Measurements from ENCODE around the gene IGSF10.
"Not testable (repeated sequence)": the region's sequence is repeated elsewhere in the genome, so short reads cannot be mapped to it uniquely, and the experiment has no call there.

The IGSF10 gene

DNA sequence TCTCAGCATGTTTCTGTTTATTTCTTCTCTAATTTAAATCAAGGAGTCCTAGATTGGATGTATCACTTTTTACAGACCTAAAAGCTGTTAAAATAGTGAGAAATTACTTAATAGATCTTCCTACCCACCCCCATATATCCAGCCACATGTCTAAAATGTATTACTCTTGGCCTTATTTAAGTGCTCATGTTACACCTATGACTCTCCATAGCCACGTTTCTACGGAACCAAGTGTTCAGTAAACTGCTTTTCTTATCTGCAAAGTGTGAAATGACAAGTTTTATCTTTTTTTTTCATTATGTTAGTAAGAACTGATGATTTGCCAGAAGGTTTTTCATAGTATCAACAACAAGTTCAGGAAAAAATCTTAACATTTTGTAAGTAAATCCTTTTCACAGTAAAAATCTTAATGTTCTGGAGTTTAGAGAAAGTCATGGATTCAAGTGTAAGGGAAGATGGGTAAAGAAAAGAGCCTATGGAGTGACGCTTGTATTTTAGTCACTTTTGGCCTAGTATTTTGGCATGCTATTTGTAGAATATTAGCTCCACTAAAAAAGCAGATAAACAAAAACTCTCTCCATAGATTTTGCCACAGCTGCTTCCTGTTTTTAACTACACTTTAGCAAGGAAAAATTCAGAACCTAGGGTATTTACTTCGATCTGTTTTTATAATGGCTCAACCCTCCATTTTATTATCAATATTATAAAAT, 41.2 kb upstream of the IGSF10 start:
- no peaks in the 10 kb centered on the region for H3K9me3 ChIP-seq (ENCODE audit: severe bottlenecking)
- no peak overlapping the region for H3K4me3 ChIP-seq (ENCODE audit: severe bottlenecking)
- no peaks in the 10 kb centered on the region for H3K27me3 ChIP-seq (ENCODE audit: insufficient read depth, poor library complexity, severe bottlenecking)
- DNase-seq (ENCODE audit: low spot score) (no peak), ATAC-seq (ENCODE audit: low read depth) (no peak)
- no peaks in the 10 kb centered on the region for H3K4me1 ChIP-seq (ENCODE audit: insufficient read depth, poor library complexity, severe bottlenecking)
- H3K36me3 ChIP-seq (ENCODE audit: low read depth) = no peaks in the 10 kb centered on the region
- no peak overlapping the region for H3K27ac ChIP-seq (ENCODE audit: poor library complexity, severe bottlenecking)
- TF ChIP-seq, protein P1, sequence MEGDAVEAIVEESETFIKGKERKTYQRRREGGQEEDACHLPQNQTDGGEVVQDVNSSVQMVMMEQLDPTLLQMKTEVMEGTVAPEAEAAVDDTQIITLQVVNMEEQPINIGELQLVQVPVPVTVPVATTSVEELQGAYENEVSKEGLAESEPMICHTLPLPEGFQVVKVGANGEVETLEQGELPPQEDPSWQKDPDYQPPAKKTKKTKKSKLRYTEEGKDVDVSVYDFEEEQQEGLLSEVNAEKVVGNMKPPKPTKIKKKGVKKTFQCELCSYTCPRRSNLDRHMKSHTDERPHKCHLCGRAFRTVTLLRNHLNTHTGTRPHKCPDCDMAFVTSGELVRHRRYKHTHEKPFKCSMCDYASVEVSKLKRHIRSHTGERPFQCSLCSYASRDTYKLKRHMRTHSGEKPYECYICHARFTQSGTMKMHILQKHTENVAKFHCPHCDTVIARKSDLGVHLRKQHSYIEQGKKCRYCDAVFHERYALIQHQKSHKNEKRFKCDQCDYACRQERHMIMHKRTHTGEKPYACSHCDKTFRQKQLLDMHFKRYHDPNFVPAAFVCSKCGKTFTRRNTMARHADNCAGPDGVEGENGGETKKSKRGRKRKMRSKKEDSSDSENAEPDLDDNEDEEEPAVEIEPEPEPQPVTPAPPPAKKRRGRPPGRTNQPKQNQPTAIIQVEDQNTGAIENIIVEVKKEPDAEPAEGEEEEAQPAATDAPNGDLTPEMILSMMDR (IDR thresholded peaks at IDR 0.05; ENCODE audit: poor library complexity, severe bottlenecking) = no peak

DNA sequence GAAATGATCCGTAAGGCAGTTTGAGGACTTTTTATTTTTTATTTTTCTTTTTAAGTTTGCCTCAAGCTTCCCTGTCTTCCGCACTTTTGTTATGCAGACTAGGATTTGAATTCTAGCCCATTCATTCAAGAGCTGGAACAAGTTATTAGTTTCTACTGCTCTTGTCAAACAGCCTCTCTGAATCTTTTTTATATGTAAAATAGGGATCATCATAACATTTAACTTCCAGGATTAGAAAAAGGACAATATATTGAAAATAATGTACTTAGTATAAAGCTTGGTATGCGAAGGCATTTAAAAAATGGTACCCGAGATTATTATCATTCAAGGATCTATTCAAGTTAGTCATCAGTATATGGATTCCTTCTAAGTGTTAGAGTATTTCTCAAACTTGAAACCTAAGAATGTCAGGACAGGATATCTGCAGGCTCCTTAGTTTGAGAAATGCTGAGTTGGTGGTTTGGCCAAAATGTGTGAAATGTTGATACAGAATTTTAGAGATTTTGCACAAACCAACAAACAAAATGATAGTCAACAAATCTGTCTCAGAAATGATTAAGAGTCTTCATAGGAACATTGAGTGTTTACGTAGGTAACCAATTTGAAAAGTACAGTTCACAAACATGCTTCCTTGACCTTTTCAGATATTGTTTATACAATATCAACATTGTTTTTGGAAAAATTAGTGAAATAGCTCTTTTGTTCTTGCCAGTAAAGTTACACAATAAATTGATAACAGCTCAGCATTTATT, 40.5 kb upstream of the IGSF10 start:
- H3K4me1 ChIP-seq (ENCODE audit: insufficient read depth, poor library complexity, severe bottlenecking) = no peaks in the 10 kb centered on the region
- ATAC-seq (ENCODE audit: low read depth) = no peak
- DNase-seq (ENCODE audit: low spot score) = no peak
- H3K27me3 ChIP-seq (ENCODE audit: insufficient read depth, poor library complexity, severe bottlenecking) = no peaks in the 10 kb centered on the region
- H3K36me3 ChIP-seq (ENCODE audit: low read depth) = no peaks in the 10 kb centered on the region
- no peaks in the 10 kb centered on the region for H3K9me3 ChIP-seq (ENCODE audit: severe bottlenecking)
- H3K27ac ChIP-seq (ENCODE audit: poor library complexity, severe bottlenecking) = no peak overlapping the region
- no peak overlapping the region for H3K4me3 ChIP-seq (ENCODE audit: severe bottlenecking)
- TF ChIP-seq, protein P1 (IDR thresholded peaks at IDR 0.05; ENCODE audit: poor library complexity, severe bottlenecking) = no peak

DNA sequence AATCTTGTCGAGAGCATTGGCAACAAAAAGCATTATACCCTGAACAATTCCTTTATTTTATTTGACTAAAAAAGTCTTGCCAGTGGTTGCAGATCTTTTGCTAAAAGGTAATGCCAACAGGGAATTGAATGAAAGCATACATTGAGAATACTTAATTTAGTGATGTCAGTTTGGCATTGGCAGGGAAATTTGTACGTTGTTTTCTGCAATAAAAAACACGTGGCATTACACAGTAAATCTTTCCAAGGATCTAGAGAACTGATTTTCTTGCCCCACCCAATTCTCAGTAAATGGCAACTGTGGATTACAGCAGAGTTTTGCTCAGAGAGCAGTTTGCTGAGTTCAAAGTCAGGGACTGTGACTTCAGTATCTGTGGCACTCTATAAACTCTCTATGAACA, 38.3 kb upstream of the IGSF10 start:
- no peak for DNase-seq (ENCODE audit: low spot score)
- H3K4me3 ChIP-seq (ENCODE audit: severe bottlenecking) = no peak overlapping the region
- no peaks in the 10 kb centered on the region for H3K36me3 ChIP-seq (ENCODE audit: low read depth)
- no peak for ATAC-seq (ENCODE audit: low read depth)
- TF ChIP-seq, protein P1 (IDR thresholded peaks at IDR 0.05; ENCODE audit: poor library complexity, severe bottlenecking) = no peak
- no peak overlapping the region for H3K27ac ChIP-seq (ENCODE audit: poor library complexity, severe bottlenecking)
- H3K27me3 ChIP-seq (ENCODE audit: insufficient read depth, poor library complexity, severe bottlenecking) = no peaks in the 10 kb centered on the region
- no peaks in the 10 kb centered on the region for H3K4me1 ChIP-seq (ENCODE audit: insufficient read depth, poor library complexity, severe bottlenecking)
- no peaks in the 10 kb centered on the region for H3K9me3 ChIP-seq (ENCODE audit: severe bottlenecking)

DNA sequence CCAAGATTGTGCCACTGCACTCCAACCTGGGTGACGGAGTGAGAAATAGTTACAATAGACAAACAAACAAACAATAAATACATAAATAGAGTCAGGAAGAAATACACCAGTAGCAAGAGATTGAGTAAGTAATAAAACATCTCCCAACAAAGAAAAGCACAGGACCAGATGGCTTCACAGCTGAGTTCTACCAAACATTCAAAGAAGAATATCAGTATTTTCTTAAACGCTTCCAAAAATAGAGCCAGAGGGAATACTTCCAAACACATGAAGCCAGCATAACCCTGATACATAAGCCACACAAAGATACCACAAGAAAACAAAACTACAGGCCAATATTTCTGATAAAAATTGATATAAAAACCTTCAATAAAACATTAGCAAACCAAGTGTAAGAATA, 30.7 kb upstream of the IGSF10 start:
- ATAC-seq (ENCODE audit: low read depth) = no peak
- H3K36me3 ChIP-seq (ENCODE audit: low read depth) = no peaks in the 10 kb centered on the region

DNA sequence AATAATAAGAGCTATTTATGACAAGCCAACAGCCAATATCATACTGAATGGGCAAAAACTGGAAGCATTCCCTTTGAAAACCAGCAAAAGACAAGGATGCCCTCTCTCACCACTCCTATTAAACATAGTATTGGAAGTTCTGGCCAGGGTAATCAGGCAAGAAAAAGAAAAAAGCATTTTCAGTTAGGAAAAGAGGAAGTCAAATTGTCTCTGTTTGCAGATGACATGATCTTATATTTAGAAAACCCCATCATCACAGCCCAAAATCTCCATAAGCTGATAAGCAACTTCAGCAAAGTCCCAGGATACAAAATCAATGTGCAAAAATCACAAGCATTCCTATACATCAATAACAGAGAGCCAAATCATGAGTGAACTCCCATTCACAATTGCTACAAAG, 27.0 kb upstream of the IGSF10 start:
- H3K4me3 ChIP-seq (ENCODE audit: severe bottlenecking); H3K9me3 ChIP-seq (ENCODE audit: severe bottlenecking); H3K27me3 ChIP-seq (ENCODE audit: insufficient read depth, poor library complexity, severe bottlenecking); H3K4me1 ChIP-seq (ENCODE audit: insufficient read depth, poor library complexity, severe bottlenecking); H3K27ac ChIP-seq (ENCODE audit: poor library complexity, severe bottlenecking); ATAC-seq (ENCODE audit: low read depth); H3K36me3 ChIP-seq (ENCODE audit: low read depth); DNase-seq (ENCODE audit: low spot score): not testable (repeated sequence)

More for the DNA sequence above, 30.7 kb upstream of the IGSF10 start:
- no peak overlapping the region for H3K27ac ChIP-seq (ENCODE audit: poor library complexity, severe bottlenecking)
- no peaks in the 10 kb centered on the region for H3K27me3 ChIP-seq (ENCODE audit: insufficient read depth, poor library complexity, severe bottlenecking)
- no peak for DNase-seq (ENCODE audit: low spot score)
- no peak overlapping the region for H3K4me3 ChIP-seq (ENCODE audit: severe bottlenecking)
- no peaks in the 10 kb centered on the region for H3K4me1 ChIP-seq (ENCODE audit: insufficient read depth, poor library complexity, severe bottlenecking)
- TF ChIP-seq, protein P1 (IDR thresholded peaks at IDR 0.05; ENCODE audit: poor library complexity, severe bottlenecking) = no peak
- H3K9me3 ChIP-seq (ENCODE audit: severe bottlenecking) = no peaks in the 10 kb centered on the region

Measured in RWPE2 (cell line).